Activated naive CD4-positive, alpha-beta T cell treated with anti-CD3 and anti-CD28 coated beads, Interleukin-2, amount 50 U/mL, for 24 hours (primary cell): Measurements from ENCODE around the gene TSPAN15.
A peak's percentile ranks its signal among the peaks of the same experiment; 100 is the strongest.
"Not testable (repeated sequence)": the region's sequence is repeated elsewhere in the genome, so short reads cannot be mapped to it uniquely, and the experiment has no call there.

ENCODE experiments used
- H3K27ac Mint-ChIP-seq: one replicate; pipeline ENCODE4 v1.8.0; 2021; ENCODE audit warnings: mild to moderate bottlenecking, mixed read lengths
- H3K27me3 Mint-ChIP-seq: one replicate; pipeline ENCODE4 v1.8.0; 2021; ENCODE audit warnings: mixed read lengths
- H3K36me3 Mint-ChIP-seq: one replicate; pipeline ENCODE4 v1.8.0; 2021; ENCODE audit warnings: mixed read lengths
- H3K4me1 Mint-ChIP-seq: one replicate; pipeline ENCODE4 v1.8.0; 2021; ENCODE audit warnings: mixed read lengths
- H3K4me3 Mint-ChIP-seq: one replicate; pipeline ENCODE4 v1.8.0; 2021; ENCODE audit warnings: mild to moderate bottlenecking, mixed read lengths
- H3K9me3 Mint-ChIP-seq: one replicate; pipeline ENCODE4 v1.8.0; 2021; ENCODE audit warnings: mixed read lengths

The TSPAN15 gene

GRCh38 chr10:69428165-69428564 is 23.1 kb upstream of the TSPAN15 start:
- Mint-ChIP-seq H3K4me3 (no peak overlapping the region), H3K27me3 (no peaks in the 10 kb centered on the region), H3K36me3 (no peaks in the 10 kb centered on the region), H3K4me1 (peaks cover 44% of the 10 kb centered on the region), H3K27ac (no peak overlapping the region), H3K9me3 (no peaks in the 10 kb centered on the region)

- Mint-ChIP-seq H3K9me3 (no peaks in the 10 kb centered on the region), H3K36me3 (no peaks in the 10 kb centered on the region), H3K27ac (no peak overlapping the region), H3K27me3 (no peaks in the 10 kb centered on the region), H3K4me1 (no peaks in the 10 kb centered on the region), H3K4me3 (no peak overlapping the region)
These were observed 17.1 kb upstream of the TSPAN15 start for GRCh38 chr10:69434169-69434568.

DNA sequence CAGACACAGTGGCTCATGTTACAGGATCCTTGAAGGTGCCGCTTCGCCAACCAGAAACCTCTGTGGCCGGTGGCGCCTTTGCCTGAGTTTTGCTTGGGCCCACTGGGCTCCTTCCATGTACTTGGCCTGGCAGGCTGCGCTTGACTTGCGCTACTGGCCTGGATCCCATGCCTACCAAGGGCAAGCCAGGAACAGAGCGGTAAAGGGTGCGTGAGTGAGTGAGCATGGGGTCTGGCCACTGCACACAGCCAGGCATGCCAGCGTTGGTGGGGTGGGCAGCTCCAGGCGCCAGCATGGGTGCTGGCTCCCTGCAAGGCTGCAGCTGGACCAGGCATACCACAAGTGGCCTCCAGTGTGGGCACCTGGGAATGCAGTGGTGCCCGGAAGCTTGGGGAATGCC is 16.3 kb upstream of the TSPAN15 start:
- no peaks in the 10 kb centered on the region for H3K27me3 Mint-ChIP-seq

DNA sequence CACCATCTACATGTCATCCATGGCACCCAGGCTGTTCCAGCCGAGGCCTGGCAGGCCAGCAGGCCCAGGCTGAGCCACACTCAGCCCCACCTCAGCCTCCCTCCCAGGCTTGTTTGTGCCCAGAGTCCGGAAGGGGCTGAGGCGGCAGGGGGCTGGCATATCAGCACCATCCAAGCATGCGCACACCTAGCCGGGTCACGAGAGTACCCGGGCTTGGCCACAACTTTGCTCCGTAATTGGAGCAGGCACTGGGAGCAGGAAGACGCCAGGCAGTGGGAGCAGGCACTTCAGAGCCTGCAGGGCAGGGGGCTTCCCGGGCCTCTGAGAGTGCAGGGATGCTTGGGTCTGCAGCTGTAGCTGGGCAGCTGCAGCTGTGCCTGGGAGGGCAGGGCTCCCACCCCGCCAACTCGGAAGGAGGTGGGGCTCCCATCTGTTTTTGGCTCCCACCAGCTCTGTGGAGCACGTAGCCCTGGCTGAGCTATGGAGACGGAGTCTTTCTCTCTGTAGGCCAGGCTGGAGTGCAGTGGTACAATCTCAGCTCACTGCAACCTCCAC is 15.2 kb upstream of the TSPAN15 start:
- no peaks in the 10 kb centered on the region for H3K4me1 Mint-ChIP-seq
- no peaks in the 10 kb centered on the region for H3K27me3 Mint-ChIP-seq
- no peaks in the 10 kb centered on the region for H3K9me3 Mint-ChIP-seq
- H3K4me3 Mint-ChIP-seq = no peak overlapping the region
- no peaks in the 10 kb centered on the region for H3K36me3 Mint-ChIP-seq
- no peak overlapping the region for H3K27ac Mint-ChIP-seq

More for the DNA sequence above, 16.3 kb upstream of the TSPAN15 start:
- no peak overlapping the region for H3K4me3 Mint-ChIP-seq
- H3K9me3 Mint-ChIP-seq = no peaks in the 10 kb centered on the region
- no peaks in the 10 kb centered on the region for H3K36me3 Mint-ChIP-seq
- no peaks in the 10 kb centered on the region for H3K4me1 Mint-ChIP-seq
- H3K27ac Mint-ChIP-seq = no peak overlapping the region

DNA sequence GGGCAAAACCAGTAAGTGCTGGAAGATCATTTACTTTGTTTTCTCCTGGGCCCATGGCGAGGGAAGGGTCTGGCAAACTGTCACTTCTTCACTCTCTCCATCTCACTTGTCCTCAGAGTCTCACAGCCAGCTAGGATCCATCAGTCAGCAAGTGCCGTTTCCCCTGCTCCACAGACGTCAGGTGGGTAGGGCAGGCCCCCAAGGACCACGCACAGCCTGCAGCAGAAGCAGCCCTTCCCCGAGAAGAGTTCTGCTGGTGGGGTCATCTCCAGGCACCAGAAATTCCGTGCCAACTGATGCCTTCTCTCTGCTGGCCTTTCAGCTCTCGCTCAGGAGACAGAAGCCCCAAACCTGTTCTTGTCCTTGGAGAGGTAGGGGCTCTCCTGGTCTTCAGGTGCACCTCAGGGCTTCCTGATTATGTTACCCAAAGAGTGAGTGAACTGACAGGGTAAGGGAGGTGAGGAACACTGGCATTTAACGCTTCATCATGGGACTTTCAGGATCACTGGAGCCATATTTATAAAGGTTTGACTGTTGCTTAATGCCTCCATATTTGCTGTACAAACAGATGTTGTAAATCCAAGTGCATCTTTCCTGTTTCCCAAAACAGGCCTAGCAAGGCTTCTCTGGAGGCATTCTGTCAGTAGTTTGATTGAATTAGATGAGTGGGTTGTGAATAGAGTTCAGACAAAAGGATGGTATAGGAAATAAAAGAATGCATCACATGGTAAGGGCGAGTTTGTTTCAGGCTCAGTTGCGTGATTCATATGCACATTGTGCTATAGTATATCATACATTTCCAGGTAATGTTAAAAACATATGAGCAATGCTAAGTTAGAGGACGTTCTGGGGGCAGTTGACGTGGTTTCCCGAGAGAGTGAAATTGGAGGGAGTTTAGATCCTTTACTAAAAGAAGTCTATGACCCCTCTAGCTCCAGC is 13.7 kb upstream of the TSPAN15 start:
- Mint-ChIP-seq H3K9me3 (no peaks in the 10 kb centered on the region), H3K36me3 (no peaks in the 10 kb centered on the region), H3K27me3 (no peaks in the 10 kb centered on the region), H3K27ac (no peak overlapping the region), H3K4me1 (no peaks in the 10 kb centered on the region), H3K4me3 (no peak overlapping the region)

DNA sequence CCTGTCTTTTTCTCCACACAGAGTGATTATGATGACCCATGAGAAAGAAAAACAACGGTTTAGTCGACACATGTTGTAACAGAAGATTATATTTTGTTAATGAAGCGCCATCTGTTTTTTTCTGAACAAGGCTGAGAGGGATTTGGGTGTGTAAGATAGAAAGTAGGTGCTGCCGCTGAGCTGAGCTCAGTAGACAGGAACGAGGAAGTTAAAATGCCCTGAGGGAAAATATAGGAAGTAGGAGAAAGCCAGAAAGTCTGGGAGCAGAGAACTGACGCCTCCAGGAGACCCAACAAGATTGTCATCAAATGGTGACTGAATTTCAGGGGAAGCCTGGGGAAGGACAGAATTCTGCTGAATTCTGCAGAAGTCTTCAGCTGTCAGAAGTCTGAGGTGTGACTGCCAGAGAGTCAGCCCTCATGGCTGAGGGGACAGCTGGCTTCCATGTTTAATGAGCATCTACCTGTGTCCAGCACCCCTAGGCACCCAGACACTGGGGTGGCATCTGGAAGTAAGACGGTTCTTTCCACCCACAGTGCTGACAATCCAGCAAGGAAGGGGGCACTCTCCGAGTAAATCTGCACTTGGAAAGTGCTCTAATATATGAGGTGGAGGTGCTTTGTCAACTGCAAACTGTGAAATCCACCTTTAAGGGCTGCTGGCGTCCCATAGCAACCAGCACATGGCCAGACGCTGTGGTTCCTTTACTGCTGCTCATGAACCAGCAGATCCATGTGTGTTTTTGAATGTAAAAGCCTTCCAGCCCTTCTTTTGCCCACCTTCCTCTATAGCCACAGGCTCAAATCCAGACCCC is 12.5 kb upstream of the TSPAN15 start:
- no peaks in the 10 kb centered on the region for H3K36me3 Mint-ChIP-seq
- H3K27ac Mint-ChIP-seq = no peak overlapping the region
- H3K4me3 Mint-ChIP-seq = no peak overlapping the region
- no peaks in the 10 kb centered on the region for H3K9me3 Mint-ChIP-seq
- H3K4me1 Mint-ChIP-seq = no peaks in the 10 kb centered on the region
- H3K27me3 Mint-ChIP-seq = no peaks in the 10 kb centered on the region

DNA sequence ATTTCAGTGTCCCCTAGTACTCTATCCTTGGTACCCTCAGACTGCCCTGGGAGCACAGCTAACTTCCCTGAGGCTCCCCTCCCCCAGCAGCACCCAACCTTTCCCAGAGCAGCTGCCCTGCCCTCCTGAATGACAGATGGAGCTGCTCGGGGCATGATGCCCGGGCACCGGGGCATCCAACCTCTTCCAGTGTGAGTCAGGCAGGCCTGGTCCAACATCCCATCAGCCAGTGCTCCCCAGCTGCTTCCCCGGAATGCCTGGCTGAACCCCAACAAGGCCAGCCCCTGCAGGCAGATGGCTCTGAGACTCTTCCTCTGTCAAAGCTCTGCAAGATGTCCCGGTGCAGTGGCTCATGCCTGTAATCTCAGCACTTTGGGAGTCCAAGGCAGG is 11.9 kb upstream of the TSPAN15 start:
- Mint-ChIP-seq H3K36me3 (no peaks in the 10 kb centered on the region), H3K4me1 (no peaks in the 10 kb centered on the region), H3K9me3 (no peaks in the 10 kb centered on the region), H3K27ac (no peak overlapping the region), H3K4me3 (no peak overlapping the region), H3K27me3 (no peaks in the 10 kb centered on the region)

- H3K9me3 Mint-ChIP-seq = no peaks in the 10 kb centered on the region
- no peaks in the 10 kb centered on the region for H3K4me1 Mint-ChIP-seq
These were observed 11.3 kb upstream of the TSPAN15 start for GRCh38 chr10:69439813-69440506.

DNA sequence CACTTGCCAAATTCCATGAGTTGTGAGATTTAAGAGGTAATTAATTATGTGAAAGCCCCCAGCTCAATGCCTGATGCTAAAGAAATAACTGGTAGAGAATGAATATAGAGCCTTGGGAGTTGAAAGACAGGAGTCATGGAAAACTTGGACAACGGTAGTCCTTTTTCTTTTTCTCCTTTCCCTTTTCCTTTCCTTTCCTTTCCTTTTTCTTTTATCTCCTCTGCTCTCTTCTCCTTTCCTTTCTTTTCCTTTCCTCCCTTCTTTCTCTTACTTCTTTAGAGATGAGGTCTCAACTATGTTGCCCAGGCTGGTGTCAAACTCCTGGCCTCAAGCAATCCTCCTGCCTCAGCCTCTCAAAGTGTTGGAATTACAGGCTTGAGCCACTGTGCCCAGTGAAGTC is 7.9 kb upstream of the TSPAN15 start:
- Mint-ChIP-seq H3K27ac (no peak overlapping the region), H3K4me1 (no peaks in the 10 kb centered on the region), H3K36me3 (no peaks in the 10 kb centered on the region), H3K9me3 (no peaks in the 10 kb centered on the region), H3K4me3 (no peak overlapping the region), H3K27me3 (no peaks in the 10 kb centered on the region)

More at GRCh38 chr10:69439813-69440506, 11.3 kb upstream of the TSPAN15 start:
- H3K27me3 Mint-ChIP-seq = no peaks in the 10 kb centered on the region
- H3K36me3 Mint-ChIP-seq = no peaks in the 10 kb centered on the region
- no peak overlapping the region for H3K27ac Mint-ChIP-seq
- H3K4me3 Mint-ChIP-seq = no peak overlapping the region

DNA sequence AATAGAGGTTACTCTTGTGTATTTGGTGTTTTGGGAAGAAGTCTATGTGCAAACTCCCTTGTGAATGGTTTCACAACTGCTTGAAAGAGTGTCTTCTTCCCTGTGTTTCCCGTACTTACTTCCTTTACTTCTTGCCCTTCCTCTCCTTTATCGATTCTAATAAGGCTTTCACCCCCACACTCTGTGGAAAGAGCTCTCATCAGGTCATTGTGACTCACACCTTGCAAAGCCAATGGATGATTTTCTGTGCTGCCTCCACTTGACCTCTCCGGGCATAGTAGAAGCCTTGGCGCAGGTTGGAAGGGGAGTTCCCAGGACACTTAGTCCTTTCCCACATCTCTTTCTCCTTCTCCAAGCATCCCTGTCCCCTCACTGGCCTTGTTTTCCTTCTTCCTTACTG is 6.2 kb upstream of the TSPAN15 start:
- no peaks in the 10 kb centered on the region for H3K9me3 Mint-ChIP-seq
- H3K4me3 Mint-ChIP-seq = no peak overlapping the region
- H3K36me3 Mint-ChIP-seq = no peaks in the 10 kb centered on the region
- no peak overlapping the region for H3K27ac Mint-ChIP-seq
- H3K27me3 Mint-ChIP-seq = no peaks in the 10 kb centered on the region
- peaks cover 5% of the 10 kb centered on the region for H3K4me1 Mint-ChIP-seq

DNA sequence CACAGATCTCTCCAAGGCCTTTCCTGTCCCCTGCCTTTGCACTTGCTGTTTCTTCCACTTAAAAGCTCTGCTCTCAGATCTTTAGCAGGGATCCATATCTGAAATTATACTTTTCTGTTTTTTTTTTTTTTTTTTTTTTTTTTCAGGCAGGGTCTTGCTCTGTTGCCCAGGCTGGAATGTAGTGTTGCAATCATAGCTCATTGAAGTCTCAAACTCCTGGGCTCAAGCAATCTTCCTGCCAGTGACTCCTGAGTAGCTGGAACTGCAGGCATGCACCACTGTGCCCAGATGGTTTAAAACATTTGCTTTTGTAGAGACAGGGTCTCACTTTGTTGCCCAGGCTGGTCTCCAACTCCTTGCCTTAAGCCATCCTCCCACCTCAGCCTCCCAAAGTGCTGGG is 5.0 kb upstream of the TSPAN15 start:
- H3K27me3 Mint-ChIP-seq = no peaks in the 10 kb centered on the region
- H3K27ac Mint-ChIP-seq = peak overlapping the region; percentile 8
- peaks cover 9% of the 10 kb centered on the region for H3K4me1 Mint-ChIP-seq

GRCh38 chr10:69446650-69447151 is 4.6 kb upstream of the TSPAN15 start:
- Mint-ChIP-seq H3K36me3 (no peaks in the 10 kb centered on the region), H3K4me3 (no peak overlapping the region)

More for the DNA sequence above, 5.0 kb upstream of the TSPAN15 start:
- Mint-ChIP-seq H3K9me3 (no peaks in the 10 kb centered on the region), H3K36me3 (no peaks in the 10 kb centered on the region), H3K4me3 (no peak overlapping the region)

GRCh38 chr10:69449841-69450240 is 1.4 kb upstream of the TSPAN15 start:
- Mint-ChIP-seq H3K27me3 (peaks cover 1% of the 10 kb centered on the region), H3K9me3 (no peaks in the 10 kb centered on the region), H3K36me3 (no peaks in the 10 kb centered on the region), H3K27ac (no peak overlapping the region), H3K4me1 (peaks cover 16% of the 10 kb centered on the region), H3K4me3 (no peak overlapping the region)

More at GRCh38 chr10:69446650-69447151, 4.6 kb upstream of the TSPAN15 start:
- Mint-ChIP-seq H3K9me3 (no peaks in the 10 kb centered on the region), H3K4me1 (peaks cover 9% of the 10 kb centered on the region), H3K27me3 (no peaks in the 10 kb centered on the region), H3K27ac (no peak overlapping the region)

- H3K27ac Mint-ChIP-seq, H3K9me3 Mint-ChIP-seq, H3K27me3 Mint-ChIP-seq, H3K4me3 Mint-ChIP-seq, H3K36me3 Mint-ChIP-seq: not testable (repeated sequence)
- peaks cover 16% of the 10 kb centered on the region for H3K4me1 Mint-ChIP-seq
These were observed 870 bp upstream of the TSPAN15 start for GRCh38 chr10:69450395-69450794.

- peaks cover 1% of the 10 kb centered on the region for H3K27me3 Mint-ChIP-seq
- H3K27ac Mint-ChIP-seq = peak overlapping the region; percentile 30
- no peaks in the 10 kb centered on the region for H3K9me3 Mint-ChIP-seq
- H3K36me3 Mint-ChIP-seq = no peaks in the 10 kb centered on the region
- peak overlapping the region; percentile 91 for H3K4me3 Mint-ChIP-seq
- H3K4me1 Mint-ChIP-seq = peaks cover 16% of the 10 kb centered on the region
These were observed 553 bp downstream of the TSPAN15 start for GRCh38 chr10:69451784-69452251.
